ENCODE data around the gene TMEM87A.

DNA sequence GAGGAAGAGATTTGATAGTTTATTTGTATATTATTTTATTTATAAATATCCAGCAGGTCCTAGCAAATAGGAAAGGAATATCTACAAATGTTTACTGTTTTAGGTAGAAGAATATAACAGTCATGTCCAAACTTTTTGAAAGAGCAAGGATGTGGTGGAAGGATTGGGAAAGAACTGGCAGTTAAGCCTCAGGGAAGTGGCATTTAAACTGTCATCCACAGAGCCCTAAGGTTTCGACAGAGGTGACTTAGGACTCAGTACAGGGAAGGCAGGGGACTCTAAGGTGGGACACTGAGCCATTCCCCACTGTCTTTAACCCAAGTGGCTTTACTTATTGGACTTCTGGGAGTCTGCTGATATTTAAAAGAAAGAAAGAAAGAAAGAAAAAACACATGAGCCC is 11.8 kb upstream of the TMEM87A start:
- TF ChIP-seq CTCF (IDR thresholded peaks at IDR 0.05; ENCODE audit: low read depth, low read length), result no peak
- TF ChIP-seq POLR2A (IDR thresholded peaks at IDR 0.05; ENCODE audit: extremely low read depth, insufficient read length), result no peak
- no peak for TF ChIP-seq MAX (IDR thresholded peaks at IDR 0.05; ENCODE audit: low read depth, low read length)
- no peak for TF ChIP-seq MYC (IDR thresholded peaks at IDR 0.05; ENCODE audit: low read depth, low read length)

All from NB4 (cell line).